ENCODE measurements around the gene ZBTB48.

Gene ZBTB48

GRCh38 chr1:6535214-6535613, 44.6 kb upstream of the ZBTB48 start:
- no peak overlapping the region for H3K4me2 ChIP-seq (ENCODE audit: low read length)
- H3K9ac ChIP-seq: no peak overlapping the region
- TF ChIP-seq CTCF (IDR thresholded peaks at IDR 0.05): no peak
- H3K36me3 ChIP-seq (ENCODE audit: control insufficient read depth, insufficient read depth, low read length): no peaks in the 10 kb centered on the region
- H3K27me3 ChIP-seq (ENCODE audit: control insufficient read depth, insufficient read depth, low read length): no peaks in the 10 kb centered on the region
- no peaks in the 10 kb centered on the region for H3K9me3 ChIP-seq (ENCODE audit: control insufficient read depth, low read length)
- no peak overlapping the region for H2AFZ ChIP-seq
- peaks cover 4% of the 10 kb centered on the region for H3K79me2 ChIP-seq
- no peaks in the 10 kb centered on the region for H3K4me1 ChIP-seq
- H3K27ac ChIP-seq: no peak overlapping the region
- H3K4me3 ChIP-seq (ENCODE audit: low read depth, low read length): no peak overlapping the region

- Histone ChIP-seq H3K79me2 (peaks cover 4% of the 10 kb centered on the region), H3K27me3 (ENCODE audit: control insufficient read depth, insufficient read depth, low read length) (no peaks in the 10 kb centered on the region), H3K27ac (no peak overlapping the region), H3K4me3 (ENCODE audit: low read depth, low read length) (no peak overlapping the region), H3K9ac (no peak overlapping the region), H2AFZ (no peak overlapping the region), H3K4me2 (ENCODE audit: low read length) (no peak overlapping the region), H3K9me3 (ENCODE audit: control insufficient read depth, low read length) (no peaks in the 10 kb centered on the region), H3K36me3 (ENCODE audit: control insufficient read depth, insufficient read depth, low read length) (no peaks in the 10 kb centered on the region), H3K4me1 (no peaks in the 10 kb centered on the region)
- TF ChIP-seq CTCF (IDR thresholded peaks at IDR 0.05): no peak
Measured at GRCh38 chr1:6536291-6536690, 43.5 kb upstream of the ZBTB48 start.

GRCh38 chr1:6538956-6539355, 40.8 kb upstream of the ZBTB48 start:
- Histone ChIP-seq H2AFZ (no peak overlapping the region), H3K27me3 (ENCODE audit: control insufficient read depth, insufficient read depth, low read length) (no peaks in the 10 kb centered on the region), H3K27ac (no peak overlapping the region), H3K9ac (no peak overlapping the region), H3K4me2 (ENCODE audit: low read length) (no peak overlapping the region), H3K4me1 (no peaks in the 10 kb centered on the region), H3K9me3 (ENCODE audit: control insufficient read depth, low read length) (no peaks in the 10 kb centered on the region), H3K36me3 (ENCODE audit: control insufficient read depth, insufficient read depth, low read length) (no peaks in the 10 kb centered on the region), H3K79me2 (peaks cover 2% of the 10 kb centered on the region), H3K4me3 (ENCODE audit: low read depth, low read length) (no peak overlapping the region)
- TF ChIP-seq CTCF (IDR thresholded peaks at IDR 0.05): no peak

GRCh38 chr1:6544831-6545230, 35.0 kb upstream of the ZBTB48 start:
- no peaks in the 10 kb centered on the region for H3K9me3 ChIP-seq (ENCODE audit: control insufficient read depth, low read length)
- H3K27ac ChIP-seq: no peak overlapping the region
- no peak overlapping the region for H3K9ac ChIP-seq

More at GRCh38 chr1:6544831-6545230, 35.0 kb upstream of the ZBTB48 start:
- no peak for TF ChIP-seq CTCF (IDR thresholded peaks at IDR 0.05)
- H3K79me2 ChIP-seq: no peaks in the 10 kb centered on the region
- H3K27me3 ChIP-seq (ENCODE audit: control insufficient read depth, insufficient read depth, low read length): no peaks in the 10 kb centered on the region
- no peaks in the 10 kb centered on the region for H3K4me1 ChIP-seq
- no peak overlapping the region for H2AFZ ChIP-seq
- H3K4me2 ChIP-seq (ENCODE audit: low read length): no peak overlapping the region
- no peaks in the 10 kb centered on the region for H3K36me3 ChIP-seq (ENCODE audit: control insufficient read depth, insufficient read depth, low read length)
- H3K4me3 ChIP-seq (ENCODE audit: low read depth, low read length): no peak overlapping the region

Measured in parathyroid adenoma (tissue), 2 donors.